Vagina (tissue), 2 donors: ENCODE data around the gene SUSD6. TPM values are rescaled to one million over a fixed set of nuclear protein-coding genes. Genes with fewer than 3 reads are reported as not detected.

Source experiments
- DNase-seq, 2 donors: peaks; one replicate each; pipeline ENCODE4 v3.0.0-alpha.2; 2017; ENCODE audit errors: extremely low spot score in 2 of 2
- H3K27ac ChIP-seq: fragments of 200-600 bp; sonication (generic); one replicate; pipeline ENCODE4 v1.5.1; 2019
- H3K27me3 ChIP-seq: fragments of 200-600 bp; sonication (generic); one replicate; pipeline ENCODE4 v1.5.1; 2019
- H3K36me3 ChIP-seq, 2 donors: fragments of 200-600 bp; sonication (generic); one replicate each; pipeline ENCODE4 v1.5.1; 2017 to 2019
- H3K4me1 ChIP-seq: fragments of 200-600 bp; sonication (generic); one replicate; pipeline ENCODE4 v1.5.1; 2019
- H3K4me3 ChIP-seq, 2 donors: fragments of 200-600 bp; sonication (generic); 1 replicate in 1 of 2; 2 replicates in 1 of 2; pipeline ENCODE4 v1.5.1; 2016 to 2019
- H3K9me3 ChIP-seq: fragments of 200-600 bp; sonication (generic); one replicate; pipeline ENCODE4 v1.5.1; 2019
- CTCF ChIP-seq, 3 experiments: fragments of 450-650 bp in 2 of 3; fragments of 200-600 bp in 1 of 3; sonication (generic) in 1 of 3; IDR thresholded peaks; one replicate each; pipeline ENCODE4 v1.5.1; 2017 to 2019; ENCODE audit warnings: antibody characterized with exemption in 3 of 3, mild to moderate bottlenecking in 2 of 3, moderate library complexity in 2 of 3
- POLR2A ChIP-seq, 2 donors: fragments of 450-650 bp; IDR thresholded peaks; one replicate each; pipeline ENCODE4 v1.6.1; 2017; ENCODE audit warnings: antibody characterized with exemption in 2 of 2, mild to moderate bottlenecking in 2 of 2, moderate library complexity in 2 of 2
- POLR2AphosphoS5 ChIP-seq, 2 donors: sonication (generic); formaldehyde crosslinking; IDR thresholded peaks; one replicate each; pipeline ENCODE4 v1.9.0; 2017; ENCODE audit warnings: antibody characterized with exemption in 2 of 2, mild to moderate bottlenecking in 2 of 2, low read depth in 1 of 2; ENCODE audit not compliant: insufficient read depth in 1 of 2
- intact Hi-C: fragments of 100-400 bp; cut with DNase I; formaldehyde crosslinking; loops from one replicate; pipeline ENCODE4 v1.15.1; 2023
- total RNA-seq: library from RNA; depleted of rRNA; stranded (reverse); fragments of >200 nt; gene quantifications from one replicate; pipeline ENCODE4 v1.2.3, GENCODE V29; 2016

Gene SUSD6
- total RNA-seq, 1 donor from 2014 or later = 36.6 TPM

GRCh38 chr14:69674546-69675244 lies 63.3 kb downstream of the SUSD6 start:
- intact Hi-C loops = no loop called here
- Histone ChIP-seq H3K9me3 (no peaks in the 10 kb centered on the region), H3K36me3 (no peaks in the 10 kb centered on the region), H3K27me3 (peaks cover 3% of the 10 kb centered on the region), H3K4me3 (no peak overlapping the region), H3K4me1 (peaks cover 43% of the 10 kb centered on the region), H3K27ac (no peak overlapping the region)
- TF ChIP-seq POLR2A (IDR thresholded peaks at IDR 0.05) (no peak), CTCF (IDR thresholded peaks at IDR 0.05) (no peak), POLR2AphosphoS5 (IDR thresholded peaks at IDR 0.05; ENCODE audit: insufficient read depth in 1 of 2, low read depth in 1 of 2) (no peak)
- no peak for DNase-seq

GRCh38 chr14:69675245-69675583 lies 63.8 kb downstream of the SUSD6 start:
- Histone ChIP-seq H3K27ac (no peak overlapping the region), H3K27me3 (peaks cover 3% of the 10 kb centered on the region), H3K4me3 (no peak overlapping the region), H3K36me3 (no peaks in the 10 kb centered on the region), H3K4me1 (peaks cover 42% of the 10 kb centered on the region), H3K9me3 (no peaks in the 10 kb centered on the region)
- intact Hi-C loops = no loop called here
- TF ChIP-seq POLR2A (IDR thresholded peaks at IDR 0.05) = no peak
- TF ChIP-seq CTCF (IDR thresholded peaks at IDR 0.05) = no peak
- TF ChIP-seq POLR2AphosphoS5 (IDR thresholded peaks at IDR 0.05; ENCODE audit: insufficient read depth in 1 of 2, low read depth in 1 of 2) = no peak
- DNase-seq = no peak

GRCh38 chr14:69675877-69676416 lies 64.6 kb downstream of the SUSD6 start:
- no peak overlapping the region for H3K4me3 ChIP-seq
- no peaks in the 10 kb centered on the region for H3K36me3 ChIP-seq
- H3K9me3 ChIP-seq = no peaks in the 10 kb centered on the region
- H3K27me3 ChIP-seq = peaks cover 3% of the 10 kb centered on the region
- no peak overlapping the region for H3K27ac ChIP-seq
- peaks cover 47% of the 10 kb centered on the region for H3K4me1 ChIP-seq
- TF ChIP-seq POLR2AphosphoS5 (IDR thresholded peaks at IDR 0.05; ENCODE audit: insufficient read depth in 1 of 2, low read depth in 1 of 2) (no peak), CTCF (IDR thresholded peaks at IDR 0.05) (no peak), POLR2A (IDR thresholded peaks at IDR 0.05) (no peak)
- no peak for DNase-seq
- intact Hi-C loops = no loop called here

- H3K9me3 ChIP-seq = no peaks in the 10 kb centered on the region
- no peak overlapping the region for H3K4me3 ChIP-seq
- no peak overlapping the region for H3K27ac ChIP-seq
- peaks cover 3% of the 10 kb centered on the region for H3K27me3 ChIP-seq
- intact Hi-C loops = no loop called here
- no peak for DNase-seq
- TF ChIP-seq POLR2AphosphoS5 (IDR thresholded peaks at IDR 0.05; ENCODE audit: insufficient read depth in 1 of 2, low read depth in 1 of 2) (no peak), CTCF (IDR thresholded peaks at IDR 0.05) (no peak), POLR2A (IDR thresholded peaks at IDR 0.05) (no peak)
- peaks cover 47% of the 10 kb centered on the region for H3K4me1 ChIP-seq
- H3K36me3 ChIP-seq = no peaks in the 10 kb centered on the region
These were observed 65.3 kb downstream of the SUSD6 start for GRCh38 chr14:69676723-69677122.

- intact Hi-C loops = no loop called here
- Histone ChIP-seq H3K4me1 (peaks cover 48% of the 10 kb centered on the region), H3K27me3 (no peaks in the 10 kb centered on the region), H3K4me3 (no peak overlapping the region), H3K36me3 (no peaks in the 10 kb centered on the region), H3K27ac (no peak overlapping the region), H3K9me3 (no peaks in the 10 kb centered on the region)
- TF ChIP-seq CTCF (IDR thresholded peaks at IDR 0.05) (no peak), POLR2AphosphoS5 (IDR thresholded peaks at IDR 0.05; ENCODE audit: insufficient read depth in 1 of 2, low read depth in 1 of 2) (no peak), POLR2A (IDR thresholded peaks at IDR 0.05) (no peak)
- DNase-seq = no peak
These were observed 68.9 kb downstream of the SUSD6 start for GRCh38 chr14:69680297-69680696.
